HepG2 (cell line): ENCODE data around the gene SLC2A2. TPM values are rescaled to one million over a fixed set of nuclear protein-coding genes. Genes with fewer than 3 reads are reported as not detected.

Experiments used
- ATAC-seq: fragments of 200-7000 bp; cut with Tn5 transposase; 3 replicates; pipeline ENCODE4 v1.9.1; 2020; ENCODE audit warnings: mild to moderate bottlenecking, moderate library complexity
- BruUV-seq: library from RNA; stranded (reverse); fragments of 400-500 nt; replicated peaks from 2 replicates; lab custom pipeline; 2021; lab: Mats Ljungman, UMichigan
- CTCF ChIA-PET: fragments of 300-600 bp; formaldehyde crosslinking; extraction: SDS; loops from one replicate; lab custom pipeline; 2021; ENCODE audit warnings: low total read pairs, inconsistent platforms, low intra/inter-chr PET ratio; lab: Yijun Ruan, JAX
- POLR2A ChIA-PET: fragments of 350-600 bp; sonication (Branson Sonifier 250); formaldehyde crosslinking; loops from one replicate; lab custom pipeline; 2020; ENCODE audit warnings: antibody characterized with exemption, inconsistent platforms; lab: Yijun Ruan, JAX
- DNase-seq: peaks from one replicate; pipeline ENCODE4 v3.0.0-alpha.2; 2015; ENCODE audit warnings: low spot score
- FAIRE-seq: peaks from 3 replicates; lab custom pipeline; 2011; peaks lifted over from hg19 to GRCh38; lab: Jason Lieb, UNC
- H2AFZ ChIP-seq: one replicate; pipeline ENCODE4 v1.6.1; 2011; ENCODE audit warnings: low read length, inconsistent platforms
- H3K27ac ChIP-seq: fragments of 300-600 bp; 3 replicates; pipeline ENCODE4 v1.8.0; 2011; ENCODE audit warnings: mixed run types, mild to moderate bottlenecking, mixed read lengths, low read length, inconsistent platforms; ENCODE audit not compliant: insufficient read depth; ENCODE audit errors: extremely low read length
- H3K27me3 ChIP-seq, 2 experiments: fragments of 200-600 bp in 1 of 2; 2 replicates in 1 of 2; 3 replicates in 1 of 2; pipeline versions ENCODE4 v1.6.0 to v1.8.0; 2011; ENCODE audit warnings: low read length in 2 of 2, mild to moderate bottlenecking in 2 of 2, moderate library complexity in 2 of 2, inconsistent platforms in 1 of 2; ENCODE audit not compliant: insufficient read depth in 2 of 2, control insufficient read depth in 1 of 2
- H3K36me3 ChIP-seq, 2 experiments: fragments of 200-600 bp in 1 of 2; replicated peaks in 1 of 2; 2 replicates in 1 of 2; 3 replicates in 1 of 2; pipeline versions ENCODE4 v1.5.1 to v1.8.0; 2011; ENCODE audit warnings: low read length in 2 of 2, inconsistent platforms in 1 of 2; ENCODE audit not compliant: insufficient read depth in 2 of 2, control insufficient read depth in 1 of 2
- H3K4me1 ChIP-seq: 2 replicates; pipeline ENCODE4 v1.5.1; 2012; ENCODE audit warnings: low read length, inconsistent platforms; ENCODE audit not compliant: insufficient read depth
- H3K4me2 ChIP-seq: 2 replicates; pipeline ENCODE4 v1.6.0; 2011; ENCODE audit warnings: low read depth, low read length, inconsistent platforms
- H3K4me3 ChIP-seq, 3 experiments: fragments of 200-600 bp in 1 of 3; sonication (generic), shearing (Covaris generic) in 1 of 3; replicated peaks in 1 of 3; 2 replicates each; pipeline ENCODE4 v1.5.1; 2011 to 2016; ENCODE audit warnings: low read length in 3 of 3, inconsistent platforms in 2 of 3, low read depth in 2 of 3, mild to moderate bottlenecking in 2 of 3, control low read depth in 1 of 3, mixed read lengths in 1 of 3; ENCODE audit not compliant: insufficient read depth in 1 of 3
- H3K79me2 ChIP-seq: one replicate; pipeline ENCODE4 v1.6.1; 2011; ENCODE audit warnings: low read length, inconsistent platforms; ENCODE audit not compliant: insufficient read depth
- H3K9ac ChIP-seq: 2 replicates; pipeline ENCODE4 v1.6.0; 2011; ENCODE audit warnings: mild to moderate bottlenecking, low read depth, low read length, inconsistent platforms; ENCODE audit not compliant: insufficient read depth
- H3K9me3 ChIP-seq: 2 replicates; pipeline ENCODE4 v1.5.1; 2012; ENCODE audit warnings: mild to moderate bottlenecking, low read length
- H4K20me1 ChIP-seq: 2 replicates; pipeline ENCODE4 v1.6.0; 2011; ENCODE audit warnings: inconsistent platforms, mild to moderate bottlenecking, low read length, moderate library complexity; ENCODE audit not compliant: insufficient read depth
- CEBPG ChIP-seq: IDR thresholded peaks from 2 replicates; pipeline ENCODE4 v1.6.1; 2016
- E2F5 ChIP-seq: sonication (generic); formaldehyde crosslinking; conservative IDR thresholded peaks from 2 replicates; pipeline ENCODE4 v1.4.0; 2020; ENCODE audit warnings: missing genetic modification reagents
- GRHL1 ChIP-seq: sonication (generic); formaldehyde crosslinking; conservative IDR thresholded peaks from 2 replicates; pipeline ENCODE4 v1.8.0; 2022; ENCODE audit warnings: missing genetic modification reagents
- MIXL1 ChIP-seq: IDR thresholded peaks from 2 replicates; pipeline ENCODE4 v1.6.1; 2016
- NFRKB ChIP-seq: fragments of 450-650 bp; IDR thresholded peaks from 2 replicates; pipeline ENCODE4 v1.6.1; 2017
- PLRG1 ChIP-seq: fragments of 450-650 bp; conservative IDR thresholded peaks from 2 replicates; pipeline ENCODE4 v1.6.1; 2016
- RXRB ChIP-seq: IDR thresholded peaks from 2 replicates; pipeline ENCODE4 v1.6.1; 2016; ENCODE audit warnings: borderline replicate concordance, missing genetic modification reagents, missing compliant biosample characterization
- SALL1 ChIP-seq: sonication (generic); formaldehyde crosslinking; IDR thresholded peaks from 2 replicates; pipeline ENCODE4 v1.8.0; 2022; ENCODE audit warnings: mild to moderate bottlenecking, missing genetic modification reagents
- SAP130 ChIP-seq: IDR thresholded peaks from 2 replicates; pipeline ENCODE4 v1.6.1; 2016; ENCODE audit warnings: low read depth
- SMC3 ChIP-seq: IDR thresholded peaks from 2 replicates; pipeline ENCODE4 v1.6.1; 2011; ENCODE audit warnings: low read length, improper control_type of control experiment
- SOX6 ChIP-seq, 2 experiments: fragments of 450-650 bp in 1 of 2; sonication (generic) in 1 of 2; formaldehyde crosslinking in 1 of 2; IDR thresholded peaks; 2 replicates each; pipeline versions ENCODE4 v1.4.0 to v1.6.1; 2017 to 2020; ENCODE audit warnings: antibody characterized with exemption in 1 of 2, mild to moderate bottlenecking in 1 of 2, missing genetic modification reagents in 1 of 2
- STAG1 ChIP-seq: sonication (generic); formaldehyde crosslinking; IDR thresholded peaks from 2 replicates; pipeline ENCODE4 v1.4.0; 2020; ENCODE audit warnings: missing genetic modification reagents
- WIZ ChIP-seq: sonication (generic); formaldehyde crosslinking; IDR thresholded peaks from 2 replicates; pipeline ENCODE4 v1.5.1; 2020; ENCODE audit warnings: mild to moderate bottlenecking, missing genetic modification reagents
- ZBTB14 ChIP-seq: sonication (generic); formaldehyde crosslinking; IDR thresholded peaks from 2 replicates; pipeline ENCODE4 v1.4.0; 2020; ENCODE audit warnings: missing genetic modification reagents
- ZMYM3 ChIP-seq: sonication (generic); formaldehyde crosslinking; IDR thresholded peaks from 2 replicates; pipeline ENCODE4 v1.5.1; 2020; ENCODE audit warnings: mild to moderate bottlenecking, missing genetic modification reagents
- ZNF282 ChIP-seq: fragments of 450-650 bp; IDR thresholded peaks from 2 replicates; pipeline ENCODE4 v1.6.1; 2018; ENCODE audit not compliant: partially characterized antibody
- ZSCAN12 ChIP-seq: sonication (generic); formaldehyde crosslinking; IDR thresholded peaks from 2 replicates; pipeline ENCODE4 v1.9.0; 2021; ENCODE audit warnings: mild to moderate bottlenecking, missing genetic modification reagents
- ZSCAN30 ChIP-seq: sonication (generic); formaldehyde crosslinking; IDR thresholded peaks from 2 replicates; pipeline ENCODE4 v1.5.0; 2020; ENCODE audit warnings: mild to moderate bottlenecking, missing genetic modification reagents
- WGBS: methylation state at CpG from one replicate; pipeline ENCODE4 v1.1.6; 2017; ENCODE audit warnings: low lambda C conversion rate; 5-methylcytosine and 5-hydroxymethylcytosine counted together
- in situ Hi-C: cut with HindIII; loops from 2 replicates; pipeline ENCODE4 v1.10.0; 2017; ENCODE audit warnings: low pct_unique_long_range_greater_than_20kb; ENCODE audit not compliant: extremely low pct_ligation_motif_present
- intact Hi-C: fragments of 100-400 bp; cut with micrococcal nuclease; formaldehyde crosslinking; loops from one replicate; pipeline ENCODE4 v1.10.0; 2022; ENCODE audit not compliant: unreplicated experiment
- polyA plus RNA-seq, 8 experiments: library from polyadenylated mRNA; depleted of rRNA in 3 of 8; stranded (reverse) in 7 of 8; unstranded in 1 of 8; fragments of >200 nt; fragmentation: Illumina TruSeq in 4 of 8; extraction: Trizol in 4 of 8; gene quantifications; 2 replicates each; pipeline versions ENCODE4 v1.2.1 to v1.2.3, GENCODE V29; 2011 to 2016; ENCODE audit warnings: low read depth in 4 of 8, missing spikeins in 1 of 8, mixed read lengths in 1 of 8; ENCODE audit not compliant: insufficient read depth in 1 of 8
- total RNA-seq, 5 experiments: library from RNA; depleted of rRNA; stranded (reverse); fragments of >200 nt; fragmentation: Illumina TruSeq; extraction: Trizol; gene quantifications; 2 replicates each; pipeline ENCODE4 v1.2.3, GENCODE V29; 2016; ENCODE audit warnings: low read depth in 1 of 5
- TF ChIP-seq, protein P1 (sequence below): IDR thresholded peaks from 2 replicates; pipeline ENCODE4 v1.6.1; 2016; ENCODE audit warnings: mild to moderate bottlenecking

Gene SLC2A2
- total and polyA plus RNA-seq, 2 of the 13 experiments (the other 11 are each of a cell fraction or from before 2014, with no cell fraction given), result 19.5 to 23.2 TPM

GRCh38 chr3:171018156-171018935 lies 8.2 kb downstream of the SLC2A2 start:
- FAIRE-seq, result no peak
- no peaks in the 10 kb centered on the region for H3K27me3 ChIP-seq
- CTCF ChIA-PET, result interaction anchor here (0.9 kb wide), 1 partner anchor 56 kb away, joined by 3 read pairs; no protein-coding TSS in a partner anchor
- H3K36me3 ChIP-seq, result no peaks in the 10 kb centered on the region; a peak in 1 of 5 replicates
- no peak overlapping the region for H3K4me3 ChIP-seq
- ATAC-seq, result peak; percentile 64
- H3K79me2 ChIP-seq, result peaks cover 46% of the 10 kb centered on the region
- H4K20me1 ChIP-seq, result no peaks in the 10 kb centered on the region
- no peak overlapping the region for H2AFZ ChIP-seq
- POLR2A ChIA-PET, result interaction anchor here (1.2 to 1.5 kb wide), 3 partner anchors 8 to 16 kb away, joined by 3 to 11 read pairs (median 4); partner anchors contain the start of gene SLC2A2
- H3K9ac ChIP-seq, result no peak overlapping the region
- in situ Hi-C loops (no loop called here), intact Hi-C loops (no loop called here)
- H3K27ac ChIP-seq, result no peak overlapping the region
- WGBS, result 70% methylated on average over 6 of the region's 6 CpGs
- H3K4me1 ChIP-seq, result peaks cover 75% of the 10 kb centered on the region
- no peaks in the 10 kb centered on the region for H3K9me3 ChIP-seq
- DNase-seq, result no peak
- no TSS peak for BruUV-seq
- H3K4me2 ChIP-seq, result no peak overlapping the region
- TF ChIP-seq ZSCAN12 (CRISPR knock-in tag) (no peak), MIXL1 (CRISPR knock-in tag) (0 out of 2 replicates have a peak, but pooled peaks have one; percentile 10), GRHL1 (CRISPR knock-in tag) (no peak), WIZ (CRISPR knock-in tag) (no peak), ZNF282 (no peak), ZMYM3 (CRISPR knock-in tag) (no peak), SMC3 (peak; percentile 50; the same call in 1 of the 2 replicates), STAG1 (peak; percentile 35; the same call in 1 of the 2 replicates), RXRB (CRISPR knock-in tag) (0 out of 2 replicates have a peak, but pooled peaks have one; percentile 11), SOX6 (IDR thresholded peaks at IDR 0.05) (no peak), SOX6 (CRISPR knock-in tag; IDR thresholded peaks at IDR 0.05) (0 out of 2 replicates have a peak, but pooled peaks have one; percentile 17), E2F5 (CRISPR knock-in tag) (no peak), SAP130 (peak; percentile 31; the same call in 1 of the 2 replicates), CEBPG (CRISPR knock-in tag) (no peak), SALL1 (0 out of 2 replicates have a peak, but pooled peaks have one; percentile 27), ZBTB14 (CRISPR knock-in tag) (no peak), ZSCAN30 (CRISPR knock-in tag) (no peak), NFRKB (no peak), PLRG1 (no peak)
- TF ChIP-seq, protein P1, sequence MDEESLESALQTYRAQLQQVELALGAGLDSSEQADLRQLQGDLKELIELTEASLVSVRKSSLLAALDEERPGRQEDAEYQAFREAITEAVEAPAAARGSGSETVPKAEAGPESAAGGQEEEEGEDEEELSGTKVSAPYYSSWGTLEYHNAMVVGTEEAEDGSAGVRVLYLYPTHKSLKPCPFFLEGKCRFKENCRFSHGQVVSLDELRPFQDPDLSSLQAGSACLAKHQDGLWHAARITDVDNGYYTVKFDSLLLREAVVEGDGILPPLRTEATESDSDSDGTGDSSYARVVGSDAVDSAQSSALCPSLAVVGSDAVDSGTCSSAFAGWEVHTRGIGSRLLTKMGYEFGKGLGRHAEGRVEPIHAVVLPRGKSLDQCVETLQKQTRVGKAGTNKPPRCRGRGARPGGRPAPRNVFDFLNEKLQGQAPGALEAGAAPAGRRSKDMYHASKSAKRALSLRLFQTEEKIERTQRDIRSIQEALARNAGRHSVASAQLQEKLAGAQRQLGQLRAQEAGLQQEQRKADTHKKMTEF (CRISPR knock-in tag), result 0 out of 2 replicates have a peak, but pooled peaks have one; percentile 16
